HepG2 (cell line): ENCODE data around the gene ATP5MC2. TPM values are rescaled to one million over a fixed set of nuclear protein-coding genes. Genes with fewer than 3 reads are reported as not detected.

Experiments
- ATF7-NPFF ChIP-seq: sonication (generic); formaldehyde crosslinking; IDR thresholded peaks from 2 replicates; pipeline ENCODE4 v1.8.1; 2023; ENCODE audit warnings: mild to moderate bottlenecking, low read depth, missing genetic modification reagents, moderate library complexity
- FOSL2 ChIP-seq: sonication (generic); formaldehyde crosslinking; IDR thresholded peaks from 2 replicates; pipeline ENCODE4 v1.4.0; 2020; ENCODE audit warnings: missing genetic modification reagents
- FOXA1 ChIP-seq, 2 experiments: fragments of 450-650 bp in 1 of 2; sonication (generic) in 1 of 2; formaldehyde crosslinking in 1 of 2; IDR thresholded peaks; 2 replicates each; pipeline versions ENCODE4 v1.4.0 to v1.6.1; 2016 to 2020; ENCODE audit warnings: missing genetic modification reagents in 1 of 2
- GABPA ChIP-seq, 2 experiments: IDR thresholded peaks; 2 replicates each; pipeline ENCODE4 v1.6.1; 2011 to 2016; ENCODE audit warnings: low read depth in 2 of 2, low read length in 1 of 2, missing biosample characterization in 1 of 2, missing genetic modification characterization in 1 of 2
- GABPB1 ChIP-seq: IDR thresholded peaks from 2 replicates; pipeline ENCODE4 v1.6.1; 2016; ENCODE audit warnings: mild to moderate bottlenecking, missing genetic modification reagents, moderate library complexity, missing compliant biosample characterization
- KDM5B ChIP-seq: sonication (generic); formaldehyde crosslinking; IDR thresholded peaks from 2 replicates; pipeline ENCODE4 v1.4.0; 2020; ENCODE audit warnings: missing genetic modification reagents, mild to moderate bottlenecking, borderline replicate concordance
- KMT2A ChIP-seq: sonication (generic); formaldehyde crosslinking; IDR thresholded peaks from 2 replicates; pipeline ENCODE4 v1.4.0; 2020; ENCODE audit warnings: missing genetic modification reagents
- LCORL ChIP-seq, 2 experiments: fragments of 450-650 bp in 1 of 2; sonication (generic) in 1 of 2; formaldehyde crosslinking in 1 of 2; IDR thresholded peaks; 2 replicates each; pipeline versions ENCODE4 v1.5.0 to v1.6.1; 2017 to 2020; ENCODE audit warnings: antibody characterized with exemption in 1 of 2, missing genetic modification reagents in 1 of 2
- RELA ChIP-seq: sonication (generic); formaldehyde crosslinking; IDR thresholded peaks from 2 replicates; pipeline ENCODE4 v1.4.0; 2020; ENCODE audit warnings: missing genetic modification reagents
- RXRB ChIP-seq: IDR thresholded peaks from 2 replicates; pipeline ENCODE4 v1.6.1; 2016; ENCODE audit warnings: borderline replicate concordance, missing genetic modification reagents, missing compliant biosample characterization
- STAG1 ChIP-seq: sonication (generic); formaldehyde crosslinking; IDR thresholded peaks from 2 replicates; pipeline ENCODE4 v1.4.0; 2020; ENCODE audit warnings: missing genetic modification reagents
- TEAD3 ChIP-seq: optimal IDR thresholded peaks from 2 replicates; pipeline ENCODE3; 2016; ENCODE audit warnings: borderline replicate concordance
- ZFP41 ChIP-seq: sonication (generic); formaldehyde crosslinking; IDR thresholded peaks from 2 replicates; pipeline ENCODE4 v1.4.0; 2020; ENCODE audit warnings: mild to moderate bottlenecking, missing genetic modification reagents, borderline replicate concordance
- ZMAT3 ChIP-seq: sonication (generic); formaldehyde crosslinking; conservative IDR thresholded peaks from 2 replicates; pipeline ENCODE4 v1.7.0; 2021; ENCODE audit warnings: missing genetic modification reagents
- polyA plus RNA-seq, 8 experiments: library from polyadenylated mRNA; depleted of rRNA in 3 of 8; stranded (reverse) in 7 of 8; unstranded in 1 of 8; fragments of >200 nt; fragmentation: Illumina TruSeq in 4 of 8; extraction: Trizol in 4 of 8; gene quantifications; 2 replicates each; pipeline versions ENCODE4 v1.2.1 to v1.2.3, GENCODE V29; 2011 to 2016; ENCODE audit warnings: low read depth in 4 of 8, missing spikeins in 1 of 8, mixed read lengths in 1 of 8; ENCODE audit not compliant: insufficient read depth in 1 of 8
- total RNA-seq, 5 experiments: library from RNA; depleted of rRNA; stranded (reverse); fragments of >200 nt; fragmentation: Illumina TruSeq; extraction: Trizol; gene quantifications; 2 replicates each; pipeline ENCODE4 v1.2.3, GENCODE V29; 2016; ENCODE audit warnings: low read depth in 1 of 5
- TF ChIP-seq, protein P1 (sequence below): sonication (generic); formaldehyde crosslinking; IDR thresholded peaks from 2 replicates; pipeline ENCODE4 v1.4.0; 2020; ENCODE audit warnings: missing genetic modification reagents
- TF ChIP-seq, protein P2 (sequence below): sonication (generic); formaldehyde crosslinking; IDR thresholded peaks from 2 replicates; pipeline ENCODE4 v1.8.0; 2022; ENCODE audit warnings: missing genetic modification reagents, low read depth, mild to moderate bottlenecking, borderline replicate concordance
- TF ChIP-seq, protein P3 (sequence below): IDR thresholded peaks from 2 replicates; pipeline ENCODE4 v1.6.1; 2012; ENCODE audit warnings: low read depth, low read length, improper control_type of control experiment
- TF ChIP-seq, protein P4 (sequence below), 2 experiments: sonication (generic) in 1 of 2; formaldehyde crosslinking in 1 of 2; IDR thresholded peaks; 2 replicates each; pipeline versions ENCODE4 v1.6.1 to v1.9.0; 2014 to 2022; ENCODE audit warnings: antibody characterized with exemption in 1 of 2, borderline replicate concordance in 1 of 2, inconsistent platforms in 1 of 2, low read depth in 1 of 2, missing genetic modification reagents in 1 of 2

Gene ATP5MC2
- total and polyA plus RNA-seq, 2 of the 13 experiments (the other 11 are each of a cell fraction or from before 2014, with no cell fraction given) = 230 to 257 TPM

DNA sequence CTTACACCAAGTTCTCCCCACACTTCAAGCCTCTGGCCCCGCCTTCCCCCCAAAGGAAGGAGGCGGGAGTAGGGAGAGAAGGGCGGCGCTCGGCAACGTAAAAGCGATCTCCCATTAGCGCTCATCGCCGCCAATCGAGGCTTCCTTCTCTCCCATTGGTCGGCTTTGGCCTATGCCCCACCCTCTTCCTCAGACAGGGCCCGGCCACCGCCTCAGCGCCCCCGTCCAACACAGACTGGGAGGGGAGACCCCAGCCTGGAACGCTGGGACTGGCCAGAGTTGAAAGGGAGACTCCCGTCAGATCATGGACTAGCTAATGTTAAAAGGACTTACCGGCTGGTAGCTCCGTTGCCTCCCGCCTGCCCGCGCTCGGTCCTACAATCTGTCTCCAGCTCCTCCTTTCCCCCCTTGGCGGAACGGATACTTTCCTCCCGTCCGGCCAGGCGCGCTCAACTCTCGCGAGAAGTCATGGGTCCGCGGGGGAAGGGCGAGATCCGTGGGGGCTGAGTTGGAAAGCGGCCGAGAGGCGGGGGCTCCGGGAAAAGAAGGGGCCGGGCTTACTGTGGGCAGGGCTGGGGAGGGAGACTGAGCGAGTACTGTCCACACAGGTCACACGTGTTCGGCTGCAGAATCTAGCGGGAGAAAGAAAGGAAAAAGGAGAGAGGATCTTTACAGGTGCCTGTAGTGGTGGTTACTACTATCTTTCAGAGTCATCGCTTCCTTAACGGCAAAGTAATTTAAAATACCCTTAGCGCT, 49.8 kb downstream of the ATP5MC2 start, which contains the start of gene ATF7 (continued):
- no peak for TF ChIP-seq ATF7-NPFF
- no peak for TF ChIP-seq LCORL (IDR thresholded peaks at IDR 0.05)
- peak; percentile 74 for TF ChIP-seq LCORL (CRISPR knock-in tag; IDR thresholded peaks at IDR 0.05)
- TF ChIP-seq GABPA (IDR thresholded peaks at IDR 0.05; ENCODE audit: low read depth, low read length) = no peak
- peak; percentile 60 for TF ChIP-seq GABPA (CRISPR knock-in tag; IDR thresholded peaks at IDR 0.05; ENCODE audit: low read depth)
- TF ChIP-seq FOXA1 (IDR thresholded peaks at IDR 0.05) = no peak
- TF ChIP-seq FOXA1 (CRISPR knock-in tag; IDR thresholded peaks at IDR 0.05) = no peak
- TF ChIP-seq, protein P1, sequence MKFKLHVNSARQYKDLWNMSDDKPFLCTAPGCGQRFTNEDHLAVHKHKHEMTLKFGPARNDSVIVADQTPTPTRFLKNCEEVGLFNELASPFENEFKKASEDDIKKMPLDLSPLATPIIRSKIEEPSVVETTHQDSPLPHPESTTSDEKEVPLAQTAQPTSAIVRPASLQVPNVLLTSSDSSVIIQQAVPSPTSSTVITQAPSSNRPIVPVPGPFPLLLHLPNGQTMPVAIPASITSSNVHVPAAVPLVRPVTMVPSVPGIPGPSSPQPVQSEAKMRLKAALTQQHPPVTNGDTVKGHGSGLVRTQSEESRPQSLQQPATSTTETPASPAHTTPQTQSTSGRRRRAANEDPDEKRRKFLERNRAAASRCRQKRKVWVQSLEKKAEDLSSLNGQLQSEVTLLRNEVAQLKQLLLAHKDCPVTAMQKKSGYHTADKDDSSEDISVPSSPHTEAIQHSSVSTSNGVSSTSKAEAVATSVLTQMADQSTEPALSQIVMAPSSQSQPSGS (CRISPR knock-in tag) = peak; percentile 36; the same call in 1 of the 2 replicates
- TF ChIP-seq KDM5B (CRISPR knock-in tag) = peak; percentile 63; the same call in 1 of the 2 replicates
- no peak for TF ChIP-seq STAG1 (CRISPR knock-in tag)
- TF ChIP-seq RXRB (CRISPR knock-in tag) = no peak; the same call in 1 of the 2 replicates
- TF ChIP-seq ZFP41 (CRISPR knock-in tag) = no peak
- TF ChIP-seq TEAD3 (CRISPR knock-in tag) = peak; percentile 1
- TF ChIP-seq KMT2A (CRISPR knock-in tag) = peak; percentile 72; the same call in 1 of the 2 replicates
- TF ChIP-seq ZMAT3 (CRISPR knock-in tag) = peak; percentile 83; the same call in 1 of the 2 replicates
- TF ChIP-seq, protein P2, sequence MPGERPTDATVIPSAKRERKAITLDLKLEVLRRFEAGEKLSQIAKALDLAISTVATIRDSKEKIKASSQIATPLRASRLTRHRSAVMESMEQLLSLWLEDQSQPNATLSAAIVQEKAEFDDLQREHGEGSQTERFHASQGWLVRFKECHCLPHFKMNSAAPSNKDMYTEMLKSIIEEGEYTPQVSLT = no peak
- TF ChIP-seq, protein P3, sequence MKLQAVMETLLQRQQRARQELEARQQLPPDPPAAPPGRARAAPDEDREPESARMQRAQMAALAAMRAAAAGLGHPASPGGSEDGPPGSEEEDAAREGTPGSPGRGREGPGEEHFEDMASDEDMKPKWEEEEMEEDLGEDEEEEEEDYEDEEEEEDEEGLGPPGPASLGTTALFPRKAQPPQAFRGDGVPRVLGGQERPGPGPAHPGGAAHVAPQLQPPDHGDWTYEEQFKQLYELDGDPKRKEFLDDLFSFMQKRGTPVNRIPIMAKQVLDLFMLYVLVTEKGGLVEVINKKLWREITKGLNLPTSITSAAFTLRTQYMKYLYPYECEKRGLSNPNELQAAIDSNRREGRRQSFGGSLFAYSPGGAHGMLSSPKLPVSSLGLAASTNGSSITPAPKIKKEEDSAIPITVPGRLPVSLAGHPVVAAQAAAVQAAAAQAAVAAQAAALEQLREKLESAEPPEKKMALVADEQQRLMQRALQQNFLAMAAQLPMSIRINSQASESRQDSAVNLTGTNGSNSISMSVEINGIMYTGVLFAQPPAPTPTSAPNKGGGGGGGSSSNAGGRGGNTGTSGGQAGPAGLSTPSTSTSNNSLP = 0 out of 2 replicates have a peak, but pooled peaks have one; percentile 12
- no peak for TF ChIP-seq RELA
- TF ChIP-seq FOSL2 (CRISPR knock-in tag) = peak; percentile 48
- peak; percentile 84 for TF ChIP-seq GABPB1 (CRISPR knock-in tag)
- TF ChIP-seq, protein P4, sequence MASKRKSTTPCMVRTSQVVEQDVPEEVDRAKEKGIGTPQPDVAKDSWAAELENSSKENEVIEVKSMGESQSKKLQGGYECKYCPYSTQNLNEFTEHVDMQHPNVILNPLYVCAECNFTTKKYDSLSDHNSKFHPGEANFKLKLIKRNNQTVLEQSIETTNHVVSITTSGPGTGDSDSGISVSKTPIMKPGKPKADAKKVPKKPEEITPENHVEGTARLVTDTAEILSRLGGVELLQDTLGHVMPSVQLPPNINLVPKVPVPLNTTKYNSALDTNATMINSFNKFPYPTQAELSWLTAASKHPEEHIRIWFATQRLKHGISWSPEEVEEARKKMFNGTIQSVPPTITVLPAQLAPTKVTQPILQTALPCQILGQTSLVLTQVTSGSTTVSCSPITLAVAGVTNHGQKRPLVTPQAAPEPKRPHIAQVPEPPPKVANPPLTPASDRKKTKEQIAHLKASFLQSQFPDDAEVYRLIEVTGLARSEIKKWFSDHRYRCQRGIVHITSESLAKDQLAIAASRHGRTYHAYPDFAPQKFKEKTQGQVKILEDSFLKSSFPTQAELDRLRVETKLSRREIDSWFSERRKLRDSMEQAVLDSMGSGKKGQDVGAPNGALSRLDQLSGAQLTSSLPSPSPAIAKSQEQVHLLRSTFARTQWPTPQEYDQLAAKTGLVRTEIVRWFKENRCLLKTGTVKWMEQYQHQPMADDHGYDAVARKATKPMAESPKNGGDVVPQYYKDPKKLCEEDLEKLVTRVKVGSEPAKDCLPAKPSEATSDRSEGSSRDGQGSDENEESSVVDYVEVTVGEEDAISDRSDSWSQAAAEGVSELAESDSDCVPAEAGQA (IDR thresholded peaks at IDR 0.05; ENCODE audit: low read depth) = peak; percentile 76
- TF ChIP-seq, protein P4 (CRISPR knock-in tag; IDR thresholded peaks at IDR 0.05; ENCODE audit: borderline replicate concordance) = no peak
